ENCODE results near the gene DENND2D.
A peak's percentile ranks its signal among the peaks of the same experiment; 100 is the strongest.

Gene DENND2D

GRCh38 chr1:111199881-111200801 is at the start of gene DENND2D:
Gene DENND2D, minus strand, starts transcription at chr1:111200646. Its CDS starts 187 bp downstream, at chr1:111200459.
- DNase-seq = peak; percentile 85

GRCh38 chr1:111249960-111250359 is 49.5 kb upstream of the DENND2D start:
- no peak for DNase-seq

- DNase-seq = no peak
Observed at GRCh38 chr1:111247125-111247838, 46.8 kb upstream of the DENND2D start.

GRCh38 chr1:111242805-111243523 is 42.5 kb upstream of the DENND2D start:
- DNase-seq = no peak

GRCh38 chr1:111241797-111242196 is 41.4 kb upstream of the DENND2D start:
- no peak for DNase-seq

- DNase-seq = no peak
Observed at GRCh38 chr1:111238056-111238795, 37.8 kb upstream of the DENND2D start.

- no peak for DNase-seq
Observed at GRCh38 chr1:111236806-111237205, 36.4 kb upstream of the DENND2D start.

- no peak for DNase-seq
Observed at GRCh38 chr1:111236379-111236778, 35.9 kb upstream of the DENND2D start.

GRCh38 chr1:111234866-111235265 is 34.4 kb upstream of the DENND2D start:
- DNase-seq = no peak

- DNase-seq = no peak
Observed at GRCh38 chr1:111234258-111234657, 33.8 kb upstream of the DENND2D start.

- DNase-seq = no peak
Observed at GRCh38 chr1:111232134-111232533, 31.7 kb upstream of the DENND2D start.

GRCh38 chr1:111228748-111229126 is 28.3 kb upstream of the DENND2D start:
- no peak for DNase-seq

- DNase-seq = no peak
Observed at GRCh38 chr1:111227851-111228747, 27.7 kb upstream of the DENND2D start.

GRCh38 chr1:111227434-111227833 is 27.0 kb upstream of the DENND2D start, which contains the start of gene CHI3L2:
Gene CHI3L2, plus strand, starts transcription at chr1:111227713. Its CDS starts 17 bp downstream, at chr1:111227730.
- no peak for DNase-seq

- DNase-seq = no peak
Observed at GRCh38 chr1:111225717-111226400, 25.4 kb upstream of the DENND2D start.

- DNase-seq = no peak
Observed at GRCh38 chr1:111225091-111225490, 24.6 kb upstream of the DENND2D start.

GRCh38 chr1:111223126-111223685 is 22.8 kb upstream of the DENND2D start:
- DNase-seq = no peak

- peak; percentile 86 for DNase-seq
Observed at GRCh38 chr1:111222308-111223125, 22.1 kb upstream of the DENND2D start.

- peak; percentile 74 for DNase-seq
Observed at GRCh38 chr1:111221633-111222291, 21.3 kb upstream of the DENND2D start.
